Activated CD4-positive, alpha-beta T cell treated with anti-CD3 and anti-CD28 coated beads, Interleukin-2, Interleukin-4, amounts not matched to agents 100 ng/mL and 50 ng/mL, durations not matched to agents 16 hours and 8 hours (primary cell): Measurements from ENCODE around the gene RHBDL1.

Source experiments
- DNase-seq: peaks from one replicate; pipeline ENCODE4 v3.0.0-alpha.2; 2020; ENCODE audit warnings: low spot score

RHBDL1 gene

DNA sequence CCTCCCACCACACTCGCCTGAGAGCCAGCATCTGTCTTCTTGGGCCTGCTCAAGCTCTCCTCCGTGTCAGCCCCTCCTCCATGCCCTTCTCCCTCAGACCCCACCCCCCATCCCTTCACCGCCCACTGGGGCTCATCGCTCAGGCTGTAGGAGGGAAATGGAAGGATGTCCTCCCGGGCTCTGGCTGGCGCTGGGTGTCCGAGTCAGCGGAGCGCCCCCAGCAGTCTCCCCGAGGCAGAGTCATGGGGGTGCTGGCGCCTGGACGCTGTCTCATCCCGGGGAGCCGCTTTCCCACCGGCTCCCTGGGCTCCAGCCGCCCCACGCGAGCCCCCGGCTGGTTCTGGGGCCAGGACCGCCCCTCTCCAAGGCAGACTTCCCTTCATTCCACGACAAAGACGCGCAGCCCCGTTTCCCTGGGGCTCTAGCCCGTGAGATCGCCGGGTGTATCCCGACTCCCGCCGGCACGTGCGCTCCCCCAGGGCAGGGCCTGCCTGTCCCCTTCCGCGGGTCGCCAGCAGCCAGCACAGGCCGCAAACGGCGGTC, 45.0 kb downstream of the RHBDL1 start:
- DNase-seq = peak; percentile 56

DNA sequence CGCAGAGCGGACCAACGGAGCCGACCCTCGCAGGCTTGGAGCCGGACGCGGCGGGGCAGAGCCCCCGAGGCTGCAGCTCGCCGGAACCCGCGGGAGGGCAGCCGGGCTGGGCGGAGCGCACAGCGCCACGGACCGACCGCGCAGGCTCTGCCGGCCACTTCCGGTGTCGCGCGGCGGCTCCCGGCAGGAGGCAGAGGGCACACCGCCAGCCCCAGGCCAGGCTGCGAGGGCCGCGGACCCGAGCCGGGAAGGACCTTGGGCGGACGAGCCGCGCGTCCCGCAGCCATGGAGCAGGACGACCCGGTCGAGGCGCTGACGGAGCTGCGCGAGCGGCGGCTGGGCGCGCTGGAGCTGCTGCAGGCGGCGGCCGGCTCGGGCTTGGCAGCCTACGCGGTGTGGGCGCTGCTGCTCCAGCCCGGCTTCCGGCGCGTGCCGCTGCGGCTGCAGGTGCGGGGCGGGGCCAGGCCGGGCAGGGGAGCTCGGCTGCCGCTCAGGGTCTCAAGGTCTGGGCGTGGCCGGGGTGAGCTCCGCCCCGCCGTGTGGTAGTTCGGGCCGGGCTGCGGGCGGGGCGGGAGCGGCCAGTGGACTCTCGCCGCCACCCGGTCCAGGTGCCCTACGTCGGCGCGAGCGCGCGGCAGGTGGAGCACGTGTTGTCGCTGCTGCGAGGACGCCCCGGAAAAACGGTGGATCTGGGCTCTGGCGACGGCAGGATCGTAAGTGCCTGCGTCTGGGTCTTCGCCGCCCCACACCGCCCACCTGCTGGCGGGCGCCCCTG, 45.7 kb downstream of the RHBDL1 start, which contains the start of gene ANTKMT:
Gene ANTKMT (plus strand): TSS at position 157 of the 775 bp plus-strand sequence. CDS start 129 bp downstream, at position 286.
- peak; percentile 81 for DNase-seq

DNA sequence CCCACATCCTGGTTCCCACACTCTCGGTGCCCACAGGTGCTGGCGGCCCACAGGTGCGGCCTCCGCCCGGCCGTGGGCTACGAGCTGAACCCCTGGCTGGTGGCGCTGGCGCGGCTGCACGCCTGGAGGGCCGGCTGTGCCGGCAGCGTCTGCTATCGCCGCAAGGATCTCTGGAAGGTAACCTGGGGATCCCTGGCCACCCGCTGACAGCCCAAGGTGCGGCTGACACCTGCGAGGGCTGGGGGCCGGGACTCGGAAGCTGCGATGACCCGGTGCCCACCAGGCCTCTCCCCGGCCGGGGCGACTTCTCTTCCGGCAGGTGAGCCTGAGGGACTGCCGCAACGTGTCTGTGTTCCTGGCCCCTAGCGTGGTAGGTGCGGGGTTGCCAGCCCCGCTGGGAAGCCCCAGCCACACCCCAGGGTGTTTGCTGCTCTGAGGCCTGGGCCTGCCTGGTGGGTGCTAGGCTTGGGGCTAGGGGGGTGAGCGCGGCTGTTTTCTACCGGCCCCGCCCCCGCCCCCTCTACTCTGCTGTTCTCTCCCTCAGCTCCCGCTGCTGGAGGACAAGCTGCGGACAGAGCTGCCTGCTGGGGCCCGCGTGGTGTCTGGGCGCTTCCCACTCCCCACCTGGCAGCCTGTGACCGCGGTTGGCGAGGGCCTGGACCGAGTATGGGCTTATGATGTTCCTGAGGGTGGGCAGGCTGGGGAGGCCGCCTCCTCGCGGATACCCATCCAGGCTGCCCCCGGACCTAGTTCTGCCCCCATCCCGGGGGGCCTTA, 46.5 kb downstream of the RHBDL1 start:
- DNase-seq = no peak

DNA sequence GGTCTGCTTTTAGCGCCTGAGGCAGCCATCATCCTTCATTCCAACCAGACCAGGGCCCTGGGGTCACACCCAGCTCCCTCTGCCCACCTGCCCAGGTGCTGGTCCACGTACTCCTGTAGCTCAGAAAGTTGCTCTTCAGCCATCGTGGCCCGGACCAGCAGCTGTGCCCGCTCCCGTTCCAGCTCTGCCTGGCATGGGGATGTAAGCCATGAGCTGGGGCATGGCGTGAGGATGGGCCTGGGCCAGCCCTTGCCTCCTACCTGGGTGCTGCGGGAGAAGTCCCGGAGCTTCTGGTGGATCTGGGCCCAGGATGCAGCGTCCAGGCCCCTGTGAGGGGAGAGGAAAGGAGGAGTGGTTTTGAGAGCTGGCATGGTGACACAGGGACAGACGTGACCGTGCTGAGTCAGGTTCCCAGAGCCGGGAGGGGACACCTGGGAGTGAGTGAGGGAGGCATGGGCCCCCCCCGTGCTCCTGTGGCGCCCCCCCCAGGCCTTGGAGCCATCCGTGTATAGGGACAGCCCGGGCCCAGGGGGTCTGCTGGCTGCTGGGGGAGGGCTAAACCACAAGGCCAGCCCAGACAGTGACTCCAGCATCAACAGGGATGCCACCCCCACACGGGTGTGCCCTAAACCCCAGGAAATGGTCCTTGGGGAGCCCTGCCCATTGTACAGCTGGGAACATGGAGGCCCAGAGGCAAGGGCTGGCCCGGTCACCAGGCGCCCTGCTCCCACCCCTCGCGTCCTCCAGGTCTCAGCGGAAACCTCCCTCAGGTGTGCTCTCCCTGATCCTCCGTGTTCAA, 47.6 kb downstream of the RHBDL1 start:
- no peak for DNase-seq

DNA sequence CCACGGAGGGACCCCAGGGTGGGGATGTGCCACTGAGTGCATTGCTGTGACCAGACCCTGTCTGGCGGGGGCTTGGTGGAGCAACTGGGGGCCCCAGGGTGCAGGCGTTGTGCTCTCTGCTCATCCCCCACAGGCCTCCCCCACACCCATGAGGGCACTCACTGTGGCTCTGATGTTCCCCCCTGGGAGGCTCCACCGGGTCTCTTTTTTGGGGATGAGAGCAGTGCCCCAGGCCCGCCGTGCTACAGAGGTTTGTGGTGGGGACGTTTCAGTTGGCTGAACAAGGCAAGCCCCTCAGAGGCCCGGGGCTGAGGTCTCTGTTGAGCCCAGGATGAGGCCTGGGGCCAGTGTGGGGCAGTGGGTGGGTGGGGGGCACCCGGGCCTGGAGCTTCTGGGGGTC, 48.2 kb downstream of the RHBDL1 start:
- no peak for DNase-seq

DNA sequence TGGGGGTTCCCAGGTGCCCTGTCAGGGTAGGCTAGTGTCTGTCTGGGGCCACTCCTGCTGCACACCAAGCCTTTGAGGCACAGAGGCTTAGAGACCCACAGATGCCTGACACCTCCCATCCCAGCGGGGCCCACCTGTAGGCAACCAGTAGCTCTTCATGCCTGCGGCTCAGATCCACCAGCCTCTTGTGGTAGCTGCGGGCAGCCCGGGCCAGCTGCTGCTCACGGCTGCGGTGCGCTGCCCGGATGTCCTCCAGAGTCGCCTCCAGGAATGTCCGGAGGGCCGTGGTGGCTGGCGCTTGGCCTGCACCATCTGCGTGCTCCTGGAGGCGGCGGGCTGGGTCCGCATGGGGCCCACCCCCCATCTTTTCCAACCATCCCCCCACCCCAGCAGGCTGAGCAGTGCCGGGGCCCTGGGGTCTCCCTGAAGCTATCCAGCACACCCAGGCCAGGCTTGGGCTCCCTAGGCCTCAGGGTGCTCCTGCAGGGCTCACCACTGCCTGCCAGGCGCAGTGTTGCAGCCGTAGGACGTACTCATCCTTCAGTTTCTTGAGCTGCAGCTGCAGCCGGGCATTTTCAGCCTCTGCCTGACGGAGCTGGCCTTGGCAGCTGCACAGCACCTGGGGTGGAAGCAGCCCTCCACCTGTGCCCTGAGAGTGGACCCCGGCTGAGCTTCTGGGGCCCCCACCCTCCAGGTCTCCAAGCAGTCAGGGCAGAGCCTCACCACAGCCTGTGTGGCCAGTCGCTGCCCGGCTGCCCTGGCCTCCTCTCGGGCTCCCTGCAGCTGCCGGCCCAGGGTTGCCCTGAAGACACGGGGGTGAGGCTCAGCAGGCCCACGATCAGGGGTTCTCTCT, 48.9 kb downstream of the RHBDL1 start:
- DNase-seq = no peak

DNA sequence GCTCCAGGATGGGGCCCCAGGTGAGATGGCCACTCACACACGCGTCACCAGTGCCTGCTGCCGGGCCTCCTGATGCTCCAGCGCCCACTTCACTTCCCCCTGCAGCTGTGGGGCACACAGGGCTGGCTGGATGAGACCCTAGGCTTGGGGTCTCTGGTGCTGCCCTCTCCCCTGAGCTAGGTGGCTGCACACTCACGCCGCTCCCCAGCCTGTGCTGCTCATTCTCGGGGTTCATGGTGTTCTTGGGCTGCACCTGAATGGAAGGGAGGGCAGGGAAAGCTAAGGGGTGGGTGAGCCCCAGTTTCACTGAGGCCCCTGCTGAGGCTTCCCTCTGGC, 49.5 kb downstream of the RHBDL1 start:
- no peak for DNase-seq

DNA sequence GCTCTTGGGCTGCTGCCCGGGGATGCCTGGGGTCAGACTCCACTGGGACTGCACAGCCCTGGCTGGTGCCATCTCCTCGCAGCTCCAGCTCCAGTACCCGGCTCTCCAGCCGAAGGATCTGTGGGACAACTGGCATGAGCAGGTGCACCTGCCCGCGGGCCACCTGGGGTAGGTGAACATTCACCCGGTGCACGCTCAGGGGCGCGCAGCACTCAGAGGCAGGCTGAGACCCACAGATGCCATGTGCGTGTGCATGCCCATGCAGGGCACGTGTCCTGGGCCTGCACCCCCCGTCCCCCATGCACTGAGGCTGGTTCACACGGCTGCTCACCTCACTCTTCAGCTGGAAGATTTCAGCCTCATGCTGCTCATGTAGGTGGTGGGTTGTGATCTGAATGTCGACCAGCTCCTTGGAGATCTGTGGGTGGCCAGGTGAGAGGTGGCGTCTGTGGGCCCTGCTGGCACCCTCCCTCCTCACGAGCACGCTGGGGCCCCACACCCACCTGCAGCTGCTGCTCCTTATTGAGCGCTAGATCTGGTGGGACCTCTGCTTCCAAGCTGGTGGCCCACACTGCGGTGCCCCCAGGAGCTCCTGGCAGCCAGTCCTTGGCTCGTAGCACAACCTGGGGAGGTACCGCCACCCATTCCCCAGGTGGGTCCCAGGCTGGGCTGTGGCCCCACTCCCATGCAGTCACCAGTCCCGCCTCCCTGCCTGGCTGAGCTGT, 50.2 kb downstream of the RHBDL1 start:
- no peak for DNase-seq

DNA sequence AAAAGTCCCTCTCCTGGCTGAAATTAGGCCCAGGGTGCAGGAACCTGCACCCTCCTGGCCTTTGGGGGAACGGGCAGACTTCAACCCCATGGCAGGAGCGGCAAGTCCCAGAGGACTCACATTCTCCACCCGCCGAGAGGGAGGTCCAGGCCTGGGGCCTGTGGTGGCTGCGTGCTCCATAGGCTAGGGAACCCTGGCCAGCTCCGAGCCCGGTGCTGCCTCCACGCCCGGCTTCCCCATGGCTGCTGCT, 50.6 kb downstream of the RHBDL1 start:
- DNase-seq = no peak

DNA sequence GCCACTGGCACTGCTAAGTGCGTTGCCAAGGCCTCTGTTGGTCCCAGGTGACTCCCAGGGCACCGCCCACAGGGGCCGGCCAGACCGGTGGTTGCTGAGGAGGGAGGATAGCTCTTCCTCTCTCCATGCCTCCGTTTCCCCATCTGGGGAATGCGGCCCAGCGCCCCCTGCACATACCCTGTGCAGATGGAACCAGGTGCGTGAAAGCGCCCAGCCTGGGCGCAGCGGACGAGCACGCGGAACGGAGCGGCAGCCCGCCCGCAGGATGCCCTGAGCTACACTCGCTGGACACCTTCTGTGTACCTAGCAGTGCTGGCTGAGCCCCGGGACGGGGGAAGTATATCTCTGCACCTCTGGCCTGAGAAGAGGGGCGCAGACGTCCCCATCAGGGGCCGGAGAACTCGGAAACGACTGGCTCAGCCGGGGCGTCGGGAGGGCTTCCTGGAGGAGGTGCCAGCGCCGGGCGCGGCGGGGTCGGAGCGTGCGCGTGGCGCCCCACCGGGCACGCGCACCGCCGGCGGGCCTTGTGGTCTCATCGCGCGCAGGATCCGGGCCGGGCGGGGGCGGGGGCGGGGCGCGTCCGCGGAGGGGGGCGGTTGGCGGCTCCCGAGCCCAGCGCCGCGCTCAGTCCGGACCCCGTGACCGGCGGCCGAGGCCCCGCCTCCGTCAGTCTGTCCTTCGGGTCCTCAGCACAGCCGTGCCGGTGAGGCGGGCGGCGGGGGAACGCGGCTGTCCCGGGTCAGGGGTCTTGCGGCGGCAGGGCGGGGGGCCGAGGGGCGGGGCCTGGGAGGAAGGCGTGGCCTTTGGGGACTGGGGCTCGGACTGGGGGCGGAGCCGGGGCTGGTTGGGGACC, 51.2 kb downstream of the RHBDL1 start, which contains the start of the genes CCDC78 and HAGHL:
Gene CCDC78 (minus strand): TSS at position 6 of the 853 bp plus-strand sequence. CDS start 76 bp downstream, outside the sequence.
Gene HAGHL (plus strand): TSS at position 669 of the 853 bp plus-strand sequence. CDS start 404 bp downstream, outside the sequence.
- peak; percentile 63 for DNase-seq

DNA sequence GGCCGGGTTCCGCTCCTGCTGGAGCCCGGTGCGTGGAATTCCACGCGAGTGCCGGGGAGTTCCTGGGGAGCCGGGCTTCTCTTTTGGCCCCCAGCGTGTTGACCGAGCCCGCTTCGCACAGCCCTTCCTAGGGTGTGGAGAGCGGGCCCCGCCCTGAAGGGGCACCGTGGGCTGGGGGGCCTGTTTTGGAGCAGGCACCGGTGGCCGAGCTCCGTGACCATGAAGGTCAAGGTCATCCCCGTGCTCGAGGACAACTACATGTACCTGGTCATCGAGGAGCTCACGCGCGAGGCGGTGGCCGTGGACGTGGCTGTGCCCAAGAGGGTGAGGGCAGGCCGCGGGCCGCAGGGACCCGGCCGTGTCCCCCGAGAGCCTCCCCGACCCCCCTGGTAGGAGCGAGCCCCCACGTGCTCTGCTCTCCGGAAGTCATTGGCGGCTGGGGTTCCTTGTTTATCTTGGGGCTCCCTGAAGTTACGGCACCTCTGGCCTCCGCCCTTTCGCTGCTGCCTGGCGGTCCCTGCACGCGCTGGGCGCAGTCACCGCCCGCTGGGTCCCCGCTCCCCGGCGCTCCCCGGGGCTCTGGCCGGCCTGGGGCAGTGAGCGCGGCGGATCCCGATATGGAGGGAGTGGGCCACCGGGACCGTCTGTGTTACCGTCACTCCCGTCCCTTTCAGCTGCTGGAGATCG, 52.0 kb downstream of the RHBDL1 start:
- no peak for DNase-seq
